Uterus (tissue), 4 donors: ENCODE measurements around the gene GMDS. TPM values are rescaled to one million over a fixed set of nuclear protein-coding genes. Genes with fewer than 3 reads are reported as not detected.

ENCODE experiments used
- DNase-seq, 2 donors: peaks; one replicate each; pipeline ENCODE4 v3.0.0-alpha.2; 2019 to 2020
- H3K27ac ChIP-seq, 2 donors: fragments of 200-600 bp; sonication (generic); 1 replicate in 1 of 2; 2 replicates in 1 of 2; pipeline ENCODE4 v1.5.1; 2016 to 2018
- H3K27me3 ChIP-seq, 2 donors: fragments of 200-600 bp; sonication (generic); one replicate each; pipeline ENCODE4 v1.5.1; 2018 to 2019; ENCODE audit warnings: control low read depth in 1 of 2
- H3K36me3 ChIP-seq, 2 donors: fragments of 200-600 bp; sonication (generic); one replicate each; pipeline ENCODE4 v1.5.1; 2019; ENCODE audit warnings: control low read depth in 1 of 2
- H3K4me1 ChIP-seq, 2 donors: fragments of 200-600 bp; sonication (generic); one replicate each; pipeline ENCODE4 v1.5.1; 2018 to 2019; ENCODE audit warnings: control low read depth in 1 of 2
- H3K4me3 ChIP-seq, 2 donors: fragments of 200-600 bp; sonication (generic); 1 replicate in 1 of 2; 2 replicates in 1 of 2; pipeline ENCODE4 v1.5.1; 2018 to 2019; ENCODE audit warnings: mild to moderate bottlenecking in 1 of 2
- H3K9me3 ChIP-seq, 2 donors: fragments of 200-600 bp; sonication (generic); one replicate each; pipeline ENCODE4 v1.5.1; 2019; ENCODE audit warnings: control low read depth in 1 of 2
- CTCF ChIP-seq, 4 experiments: fragments of 200-600 bp in 2 of 4; fragments of 450-650 bp in 2 of 4; sonication (generic) in 2 of 4; IDR thresholded peaks; one replicate each; pipeline ENCODE4 v1.5.1; 2016 to 2019; ENCODE audit warnings: antibody characterized with exemption in 4 of 4, mild to moderate bottlenecking in 2 of 4, moderate library complexity in 1 of 4
- POLR2A ChIP-seq, 2 donors: fragments of 450-650 bp; IDR thresholded peaks; one replicate each; pipeline ENCODE4 v1.6.1; 2016; ENCODE audit warnings: antibody characterized with exemption in 2 of 2, mild to moderate bottlenecking in 1 of 2, moderate library complexity in 1 of 2
- intact Hi-C: fragments of 100-400 bp; cut with DNase I; formaldehyde crosslinking; loops from one replicate; pipeline ENCODE4 v1.15.1; 2023; ENCODE audit warnings: low total_unique reads
- total RNA-seq, 4 donors: library from RNA; depleted of rRNA in 3 of 4; stranded (reverse); fragments of >200 nt in 3 of 4; gene quantifications; one replicate each; pipeline versions ENCODE4 v1.1.0 to v1.2.4, GENCODE V29; 2014 to 2023
- donor health status: DM: yes; HTN: yes; CAD: no.

The GMDS gene
- total RNA-seq, 4 donors from 2014 or later = 5.3 to 17.4 (median 12.9) TPM

- H3K9me3 ChIP-seq = no peaks in the 10 kb centered on the region
- H3K36me3 ChIP-seq = no peaks in the 10 kb centered on the region
- TF ChIP-seq POLR2A (IDR thresholded peaks at IDR 0.05) (no peak), CTCF (IDR thresholded peaks at IDR 0.05) (no peak)
- H3K27me3 ChIP-seq = no peaks in the 10 kb centered on the region
- H3K4me3 ChIP-seq = no peak overlapping the region
- intact Hi-C loops = no loop called here
- peak overlapping the region in 1 of 2 donors; percentile 18 for H3K27ac ChIP-seq
- H3K4me1 ChIP-seq = no peaks in the 10 kb centered on the region
- no peak for DNase-seq
These were observed 447.6 kb downstream of the GMDS start for GRCh38 chr6:1797801-1798200.

- Histone ChIP-seq H3K9me3 (no peaks in the 10 kb centered on the region), H3K4me1 (no peaks in the 10 kb centered on the region), H3K27me3 (no peaks in the 10 kb centered on the region), H3K27ac (peak overlapping the region in 1 of 2 donors; percentile 18), H3K4me3 (no peak overlapping the region), H3K36me3 (no peaks in the 10 kb centered on the region)
- no peak for DNase-seq
- intact Hi-C loops = no loop called here
- no peak for TF ChIP-seq POLR2A (IDR thresholded peaks at IDR 0.05)
- TF ChIP-seq CTCF (IDR thresholded peaks at IDR 0.05) = no peak
These were observed 448.5 kb downstream of the GMDS start for GRCh38 chr6:1796706-1797529.

- H3K36me3 ChIP-seq = no peaks in the 10 kb centered on the region
- H3K4me1 ChIP-seq = no peaks in the 10 kb centered on the region
- TF ChIP-seq POLR2A (IDR thresholded peaks at IDR 0.05) = no peak
- no peak for TF ChIP-seq CTCF (IDR thresholded peaks at IDR 0.05)
- no peak overlapping the region for H3K27ac ChIP-seq
- no peaks in the 10 kb centered on the region for H3K9me3 ChIP-seq
- no peaks in the 10 kb centered on the region for H3K27me3 ChIP-seq
- no peak overlapping the region for H3K4me3 ChIP-seq
- intact Hi-C loops = no loop called here
- no peak for DNase-seq
These were observed 449.5 kb downstream of the GMDS start for GRCh38 chr6:1795910-1796309.

- intact Hi-C loops = no loop called here
- DNase-seq = no peak
- H3K27ac ChIP-seq = no peak overlapping the region
- H3K4me3 ChIP-seq = no peak overlapping the region
- TF ChIP-seq CTCF (IDR thresholded peaks at IDR 0.05) = no peak
- no peak for TF ChIP-seq POLR2A (IDR thresholded peaks at IDR 0.05)
- H3K27me3 ChIP-seq = no peaks in the 10 kb centered on the region
- H3K4me1 ChIP-seq = no peaks in the 10 kb centered on the region
- H3K9me3 ChIP-seq = no peaks in the 10 kb centered on the region
- no peaks in the 10 kb centered on the region for H3K36me3 ChIP-seq
These were observed 452.4 kb downstream of the GMDS start for GRCh38 chr6:1792989-1793388.

- intact Hi-C loops = no loop called here
- H3K27me3 ChIP-seq = no peaks in the 10 kb centered on the region
- DNase-seq = no peak
- H3K9me3 ChIP-seq = no peaks in the 10 kb centered on the region
- H3K4me1 ChIP-seq = peaks cover 0 to 3% of the 10 kb centered on the region in 2 donors
- no peak overlapping the region for H3K4me3 ChIP-seq
- no peaks in the 10 kb centered on the region for H3K36me3 ChIP-seq
- TF ChIP-seq CTCF (IDR thresholded peaks at IDR 0.05) (no peak), POLR2A (IDR thresholded peaks at IDR 0.05) (no peak)
- H3K27ac ChIP-seq = no peak overlapping the region
These were observed 454.7 kb downstream of the GMDS start for GRCh38 chr6:1790684-1791083.
